IPS-20b (cell line): ENCODE results near the gene CDCA8.

ENCODE experiments used
- H3K27ac ChIP-seq: one replicate; pipeline ENCODE4 v1.5.1; 2013; ENCODE audit warnings: low read length
- H3K27me3 ChIP-seq: 2 replicates; pipeline ENCODE4 v1.6.1; 2013; ENCODE audit warnings: mild to moderate bottlenecking, low read length, inconsistent platforms; ENCODE audit not compliant: insufficient read depth
- H3K36me3 ChIP-seq: 2 replicates; pipeline ENCODE4 v1.6.1; 2013; ENCODE audit warnings: low read depth, mild to moderate bottlenecking, inconsistent platforms, low read length, moderate library complexity; ENCODE audit not compliant: insufficient read depth
- H3K4me1 ChIP-seq: 2 replicates; pipeline ENCODE4 v1.6.1; 2013; ENCODE audit warnings: mild to moderate bottlenecking, control low read depth, inconsistent platforms, low read length, moderate library complexity; ENCODE audit not compliant: insufficient read depth
- H3K4me3 ChIP-seq: 2 replicates; pipeline ENCODE4 v1.5.1; 2013; ENCODE audit warnings: mild to moderate bottlenecking, low read length, inconsistent platforms
- H3K9ac ChIP-seq: 2 replicates; pipeline ENCODE4 v1.6.1; 2013; ENCODE audit warnings: low read depth, mild to moderate bottlenecking, inconsistent platforms, low read length, moderate library complexity
- H3K9me3 ChIP-seq: 2 replicates; pipeline ENCODE4 v1.6.1; 2013; ENCODE audit warnings: mild to moderate bottlenecking, low read depth, low read length, inconsistent platforms; ENCODE audit not compliant: insufficient read depth

The CDCA8 gene

GRCh38 chr1:37658486-37658885 is 33.8 kb upstream of the CDCA8 start:
- Histone ChIP-seq H3K27ac (no peak overlapping the region), H3K4me1 (no peaks in the 10 kb centered on the region; the same call in 1 of the 2 replicates), H3K9me3 (no peaks in the 10 kb centered on the region), H3K36me3 (no peaks in the 10 kb centered on the region), H3K9ac (no peak overlapping the region), H3K4me3 (no peak overlapping the region), H3K27me3 (peaks cover 7% of the 10 kb centered on the region)

GRCh38 chr1:37660664-37661063 is 31.7 kb upstream of the CDCA8 start:
- H3K9ac ChIP-seq: no peak overlapping the region

GRCh38 chr1:37661401-37661800 is 30.9 kb upstream of the CDCA8 start:
- Histone ChIP-seq H3K27ac (no peak overlapping the region), H3K4me3 (no peak overlapping the region), H3K4me1 (no peaks in the 10 kb centered on the region; the same call in 1 of the 2 replicates), H3K9me3 (no peaks in the 10 kb centered on the region), H3K27me3 (peaks cover 7% of the 10 kb centered on the region), H3K36me3 (no peaks in the 10 kb centered on the region), H3K9ac (no peak overlapping the region)

More at GRCh38 chr1:37660664-37661063, 31.7 kb upstream of the CDCA8 start:
- H3K4me3 ChIP-seq: peak overlapping the region; percentile 23; the same call in 1 of the 2 replicates
- peaks cover 7% of the 10 kb centered on the region for H3K27me3 ChIP-seq
- no peaks in the 10 kb centered on the region; the same call in 1 of the 2 replicates for H3K4me1 ChIP-seq
- no peaks in the 10 kb centered on the region for H3K36me3 ChIP-seq
- H3K27ac ChIP-seq: no peak overlapping the region
- H3K9me3 ChIP-seq: no peaks in the 10 kb centered on the region

GRCh38 chr1:37662031-37662755 is 30.1 kb upstream of the CDCA8 start:
- Histone ChIP-seq H3K9ac (no peak overlapping the region), H3K4me3 (no peak overlapping the region), H3K27me3 (peaks cover 9% of the 10 kb centered on the region), H3K4me1 (no peaks in the 10 kb centered on the region; the same call in 1 of the 2 replicates), H3K9me3 (no peaks in the 10 kb centered on the region), H3K27ac (no peak overlapping the region), H3K36me3 (no peaks in the 10 kb centered on the region)

GRCh38 chr1:37663426-37664000 is 28.8 kb upstream of the CDCA8 start:
- no peaks in the 10 kb centered on the region for H3K36me3 ChIP-seq
- peaks cover 17% of the 10 kb centered on the region for H3K27me3 ChIP-seq
- H3K9ac ChIP-seq: no peak overlapping the region
- H3K4me3 ChIP-seq: no peak overlapping the region
- no peak overlapping the region for H3K27ac ChIP-seq
- no peaks in the 10 kb centered on the region; the same call in 1 of the 2 replicates for H3K4me1 ChIP-seq
- no peaks in the 10 kb centered on the region for H3K9me3 ChIP-seq

- Histone ChIP-seq H3K4me3 (no peak overlapping the region), H3K27me3 (peaks cover 27% of the 10 kb centered on the region), H3K27ac (no peak overlapping the region), H3K9ac (no peak overlapping the region), H3K4me1 (no peaks in the 10 kb centered on the region; the same call in 1 of the 2 replicates), H3K9me3 (no peaks in the 10 kb centered on the region), H3K36me3 (no peaks in the 10 kb centered on the region)
Measured at GRCh38 chr1:37666241-37666867, 26.0 kb upstream of the CDCA8 start.

- Histone ChIP-seq H3K4me3 (no peak overlapping the region), H3K9me3 (no peaks in the 10 kb centered on the region), H3K27ac (no peak overlapping the region), H3K4me1 (no peaks in the 10 kb centered on the region; the same call in 1 of the 2 replicates), H3K27me3 (peaks cover 27% of the 10 kb centered on the region), H3K36me3 (no peaks in the 10 kb centered on the region), H3K9ac (no peak overlapping the region)
Measured at GRCh38 chr1:37667023-37667671, 25.2 kb upstream of the CDCA8 start.

- no peaks in the 10 kb centered on the region for H3K4me1 ChIP-seq
- no peaks in the 10 kb centered on the region for H3K36me3 ChIP-seq
- no peak overlapping the region for H3K27ac ChIP-seq
- H3K27me3 ChIP-seq: peaks cover 31% of the 10 kb centered on the region
- H3K9me3 ChIP-seq: no peaks in the 10 kb centered on the region
- H3K9ac ChIP-seq: no peak overlapping the region
- H3K4me3 ChIP-seq: no peak overlapping the region
Measured at GRCh38 chr1:37670133-37670532, 22.2 kb upstream of the CDCA8 start.

GRCh38 chr1:37671261-37671660 is 21.1 kb upstream of the CDCA8 start:
- Histone ChIP-seq H3K36me3 (no peaks in the 10 kb centered on the region), H3K4me3 (no peak overlapping the region), H3K27me3 (peaks cover 31% of the 10 kb centered on the region), H3K9ac (no peak overlapping the region), H3K9me3 (no peaks in the 10 kb centered on the region), H3K27ac (no peak overlapping the region), H3K4me1 (no peaks in the 10 kb centered on the region)

- no peaks in the 10 kb centered on the region for H3K36me3 ChIP-seq
- no peak overlapping the region for H3K9ac ChIP-seq
- H3K27me3 ChIP-seq: peaks cover 27% of the 10 kb centered on the region
- no peaks in the 10 kb centered on the region for H3K9me3 ChIP-seq
- H3K4me1 ChIP-seq: no peaks in the 10 kb centered on the region; the same call in 1 of the 2 replicates
- no peak overlapping the region for H3K27ac ChIP-seq
- no peak overlapping the region for H3K4me3 ChIP-seq
Measured at GRCh38 chr1:37672136-37672870, 20.0 kb upstream of the CDCA8 start.

GRCh38 chr1:37673920-37674319 is 18.4 kb upstream of the CDCA8 start:
- Histone ChIP-seq H3K27ac (no peak overlapping the region), H3K27me3 (peaks cover 16% of the 10 kb centered on the region), H3K4me1 (no peaks in the 10 kb centered on the region; the same call in 1 of the 2 replicates)

More at GRCh38 chr1:37673920-37674319, 18.4 kb upstream of the CDCA8 start:
- H3K9ac ChIP-seq: no peak overlapping the region
- H3K36me3 ChIP-seq: no peaks in the 10 kb centered on the region
- H3K4me3 ChIP-seq: no peak overlapping the region
- no peaks in the 10 kb centered on the region for H3K9me3 ChIP-seq
